NCI-H146 (cell line): ENCODE data around the gene DNAJC17.

Experiments used
- DNase-seq: peaks from one replicate; lab custom pipeline; 2025; lab: John Stamatoyannopoulos, UW

The DNAJC17 gene, protein sequence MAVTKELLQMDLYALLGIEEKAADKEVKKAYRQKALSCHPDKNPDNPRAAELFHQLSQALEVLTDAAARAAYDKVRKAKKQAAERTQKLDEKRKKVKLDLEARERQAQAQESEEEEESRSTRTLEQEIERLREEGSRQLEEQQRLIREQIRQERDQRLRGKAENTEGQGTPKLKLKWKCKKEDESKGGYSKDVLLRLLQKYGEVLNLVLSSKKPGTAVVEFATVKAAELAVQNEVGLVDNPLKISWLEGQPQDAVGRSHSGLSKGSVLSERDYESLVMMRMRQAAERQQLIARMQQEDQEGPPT

DNA sequence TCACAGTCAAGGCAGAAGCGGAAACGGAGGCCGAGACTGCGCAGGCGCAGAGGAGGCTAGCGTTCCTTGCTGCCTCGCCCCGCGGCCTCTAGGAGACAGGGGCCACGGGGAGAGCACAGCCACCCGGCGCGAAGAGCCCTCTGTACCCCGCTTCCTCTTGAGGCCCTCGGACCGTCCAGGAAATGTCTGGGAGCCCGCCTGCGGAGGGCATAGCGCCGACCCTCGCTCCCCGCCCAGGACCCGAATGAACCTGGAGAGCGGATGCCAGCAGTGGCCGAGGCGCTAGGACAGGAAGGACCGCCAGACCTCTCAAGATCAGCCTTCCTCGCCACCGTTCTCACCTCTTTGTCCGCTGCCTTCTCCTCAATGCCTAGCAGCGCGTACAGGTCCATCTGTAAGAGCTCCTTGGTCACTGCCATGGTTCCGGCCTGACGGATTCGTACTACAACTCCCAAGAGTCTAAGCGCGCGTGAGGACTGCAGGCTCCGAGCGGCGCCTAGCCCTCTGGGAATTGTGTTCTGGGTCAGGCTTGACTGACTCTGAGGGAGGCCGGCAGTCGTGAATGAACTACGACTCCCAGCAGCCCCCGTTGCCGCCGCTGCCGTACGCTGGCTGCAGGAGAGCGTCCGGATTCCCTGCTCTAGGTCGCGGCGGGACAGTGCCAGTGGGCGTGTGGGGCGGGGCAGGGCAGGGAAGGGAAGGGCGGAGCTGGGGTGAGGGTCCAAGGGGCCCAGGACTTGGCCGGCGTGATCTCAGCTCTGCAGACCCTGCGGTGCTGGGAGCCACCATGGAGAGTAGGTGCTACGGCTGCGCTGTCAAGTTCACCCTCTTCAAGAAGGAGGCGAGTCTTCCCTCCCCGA, at the start of gene DNAJC17, which contains the start of gene ZFYVE19:
DNAJC17 (minus strand) TSS at position 446 of the 860 bp plus-strand sequence; CDS start at position 419, 27 bp downstream.
ZFYVE19 (plus strand) TSS at position 62 of the 860 bp plus-strand sequence; CDS start at position 563, 501 bp downstream.
- peak; percentile 93 for DNase-seq

DNA sequence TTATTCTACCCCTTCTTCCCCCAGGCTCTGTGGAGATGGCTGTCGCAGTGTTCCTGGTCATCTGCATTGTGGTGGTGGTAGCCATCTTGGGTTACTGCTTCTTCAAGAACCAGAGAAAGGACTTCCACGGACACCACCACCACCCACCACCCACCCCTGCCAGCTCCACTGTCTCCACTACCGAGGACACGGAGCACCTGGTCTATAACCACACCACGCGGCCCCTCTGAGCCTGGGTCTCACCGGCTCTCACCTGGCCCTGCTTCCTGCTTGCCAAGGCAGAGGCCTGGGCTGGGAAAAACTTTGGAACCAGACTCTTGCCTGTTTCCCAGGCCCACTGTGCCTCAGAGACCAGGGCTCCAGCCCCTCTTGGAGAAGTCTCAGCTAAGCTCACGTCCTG, 49.5 kb upstream of the DNAJC17 start:
- no peak for DNase-seq

DNA sequence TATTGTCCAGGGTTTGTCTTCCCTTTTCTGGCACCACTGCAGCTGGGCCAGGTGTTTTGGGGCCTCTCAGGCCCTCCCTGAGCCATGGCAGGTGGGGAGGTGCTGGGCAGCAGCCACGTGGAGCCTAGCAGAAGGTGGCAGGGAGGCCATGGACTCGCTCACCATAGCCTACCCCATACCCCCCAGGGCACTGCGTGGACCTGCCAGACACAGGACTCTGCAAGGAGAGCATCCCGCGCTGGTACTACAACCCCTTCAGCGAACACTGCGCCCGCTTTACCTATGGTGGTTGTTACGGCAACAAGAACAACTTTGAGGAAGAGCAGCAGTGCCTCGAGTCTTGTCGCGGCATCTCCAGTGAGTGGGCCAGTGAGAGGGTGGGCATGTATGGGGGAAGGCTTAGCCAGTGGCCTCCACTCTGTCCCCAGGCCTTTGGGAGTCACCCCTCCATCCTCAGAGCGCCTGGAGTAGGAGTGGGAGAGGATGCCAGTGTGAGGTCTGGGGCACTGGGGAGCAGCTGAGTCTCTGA, 48.5 kb upstream of the DNAJC17 start:
- no peak for DNase-seq

DNA sequence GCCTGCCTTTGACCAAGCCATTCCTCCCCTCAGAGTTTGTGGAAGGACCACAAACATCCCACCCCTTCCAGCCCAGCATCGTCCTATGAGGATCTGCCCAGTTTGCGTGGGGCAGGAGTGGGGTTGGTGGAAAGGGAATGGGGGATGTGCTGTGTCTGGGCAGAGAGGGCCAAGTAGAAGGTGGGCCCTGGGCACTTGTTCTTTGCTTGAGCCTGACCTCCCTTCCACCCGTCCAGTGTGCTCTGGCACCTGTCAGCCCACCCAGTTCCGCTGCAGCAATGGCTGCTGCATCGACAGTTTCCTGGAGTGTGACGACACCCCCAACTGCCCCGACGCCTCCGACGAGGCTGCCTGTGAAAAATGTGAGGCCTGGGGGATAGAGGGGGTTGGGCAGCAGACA, 46.9 kb upstream of the DNAJC17 start:
- DNase-seq: no peak

DNA sequence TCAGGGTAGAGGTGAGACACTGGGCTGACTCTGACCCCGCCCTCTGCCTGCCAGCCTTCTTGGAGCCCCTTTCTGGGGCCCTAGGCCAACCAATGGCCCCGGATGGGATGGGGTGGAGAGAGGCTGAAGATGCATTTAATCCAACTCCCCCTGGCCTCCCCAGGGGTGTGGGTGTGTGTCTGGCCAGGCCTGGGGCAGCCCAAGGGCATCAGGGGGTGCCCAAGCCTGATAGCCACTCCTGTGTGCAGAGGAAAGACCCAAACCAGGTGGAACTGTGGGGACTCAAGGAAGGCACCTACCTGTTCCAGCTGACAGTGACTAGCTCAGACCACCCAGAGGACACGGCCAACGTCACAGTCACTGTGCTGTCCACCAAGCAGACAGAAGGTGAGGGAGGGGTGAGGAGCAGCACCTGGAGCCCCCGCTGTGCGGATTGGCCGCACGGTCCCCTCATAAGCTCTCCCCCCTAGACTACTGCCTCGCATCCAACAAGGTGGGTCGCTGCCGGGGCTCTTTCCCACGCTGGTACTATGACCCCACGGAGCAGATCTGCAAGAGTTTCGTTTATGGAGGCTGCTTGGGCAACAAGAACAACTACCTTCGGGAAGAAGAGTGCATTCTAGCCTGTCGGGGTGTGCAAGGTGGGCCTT, 46.1 kb upstream of the DNAJC17 start:
- DNase-seq: no peak

DNA sequence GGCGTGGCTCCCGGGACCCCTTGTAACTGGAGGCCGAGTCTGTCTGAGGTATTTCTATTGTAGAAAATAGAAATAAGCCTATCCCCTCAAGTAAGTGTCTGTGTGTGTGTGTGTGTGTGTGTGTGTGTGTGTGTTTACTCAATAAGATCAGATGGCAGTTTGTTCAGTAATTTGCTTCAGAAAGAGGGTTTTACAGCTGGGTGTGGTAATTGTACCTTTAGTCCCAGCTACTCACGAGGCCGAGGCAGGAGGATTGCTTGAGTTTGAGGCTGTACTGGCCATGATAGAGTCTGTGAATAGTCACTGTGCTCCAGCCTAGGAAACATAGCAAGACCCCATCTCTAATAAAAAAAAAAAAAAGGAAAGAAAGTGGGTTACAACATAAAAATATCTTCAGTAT, 45.3 kb upstream of the DNAJC17 start:
- DNase-seq: peak; percentile 11

DNA sequence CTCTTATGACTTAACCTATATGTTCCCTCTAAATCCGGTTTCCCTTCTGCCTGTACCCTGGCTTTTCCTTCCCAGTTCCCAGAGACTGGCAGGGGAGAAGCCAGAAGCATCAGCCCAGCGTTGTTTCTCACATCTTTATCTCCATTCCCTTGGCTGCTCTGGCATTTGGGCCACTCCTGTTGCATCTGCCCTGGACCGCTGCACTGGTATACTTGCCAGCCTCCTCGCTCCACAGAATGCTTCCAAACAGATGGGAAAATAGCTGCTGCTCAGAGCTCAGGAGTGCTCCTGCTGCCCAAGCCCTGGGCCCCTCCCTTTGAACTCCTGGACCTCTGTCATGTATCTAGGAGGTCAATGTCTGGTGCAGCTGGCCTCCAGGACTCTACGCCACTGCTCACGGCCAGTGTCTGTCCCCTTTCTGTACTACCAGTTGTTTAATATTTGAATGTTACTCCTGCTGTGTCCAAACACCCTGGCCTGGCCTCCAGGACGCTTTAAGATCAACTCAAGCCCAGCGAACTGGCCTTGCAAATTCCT, 43.4 kb upstream of the DNAJC17 start:
- no peak for DNase-seq

DNA sequence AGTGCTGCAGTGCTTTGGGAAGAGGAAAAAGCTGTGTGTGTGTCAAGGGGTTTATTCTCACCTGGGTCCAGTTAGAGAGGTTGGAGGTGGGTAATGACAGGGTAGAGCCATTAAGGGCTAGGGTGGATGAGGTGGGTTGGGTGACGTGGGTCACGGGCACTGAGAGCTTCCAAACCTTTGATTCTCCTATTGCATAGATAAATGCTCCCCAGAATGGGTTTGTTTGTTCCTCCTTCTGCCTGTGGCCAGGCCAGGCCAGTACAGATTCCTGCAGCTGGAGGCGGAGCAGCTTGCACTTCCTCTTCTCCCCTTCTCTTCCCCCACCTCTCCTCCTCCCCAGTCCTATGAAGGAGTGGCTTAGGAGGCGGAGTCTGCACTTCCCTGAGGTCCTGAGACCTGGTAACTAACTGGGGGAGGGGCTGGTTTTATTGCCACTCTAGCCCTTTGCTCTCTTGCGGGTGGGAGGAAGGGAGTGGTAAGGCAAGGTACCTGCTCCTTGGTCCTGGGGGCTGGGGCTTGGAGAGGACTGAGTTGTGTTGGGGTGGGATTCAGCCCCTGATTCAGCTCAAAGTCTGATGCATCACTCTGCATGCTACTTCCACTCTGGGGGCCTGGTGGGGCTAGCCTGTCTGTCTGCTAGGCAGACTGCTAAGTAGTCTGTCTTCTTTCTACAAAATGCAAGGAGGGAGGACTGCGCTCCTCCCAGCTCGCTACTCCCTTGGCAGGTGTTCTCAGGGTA, 40.1 kb upstream of the DNAJC17 start:
- DNase-seq: peak; percentile 39

DNA sequence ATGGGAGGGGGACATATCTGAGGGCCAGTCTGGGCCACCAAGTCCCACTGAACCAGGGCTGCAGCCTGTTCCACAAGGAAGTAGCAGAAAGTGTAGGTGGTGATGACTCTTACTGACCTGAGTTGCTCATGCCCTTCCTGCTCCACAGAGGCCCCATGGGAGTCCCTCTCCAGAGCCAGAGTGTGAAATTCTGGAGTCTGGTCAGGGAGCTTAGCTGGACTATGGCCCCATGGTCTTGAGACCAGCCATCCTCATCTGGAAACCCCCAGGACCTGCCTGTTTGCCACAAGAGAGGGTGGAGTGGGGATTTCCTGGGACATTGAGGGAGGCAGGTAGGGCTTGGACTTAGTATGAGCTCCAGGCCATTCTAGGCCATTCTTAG, 39.6 kb upstream of the DNAJC17 start:
- no peak for DNase-seq

DNA sequence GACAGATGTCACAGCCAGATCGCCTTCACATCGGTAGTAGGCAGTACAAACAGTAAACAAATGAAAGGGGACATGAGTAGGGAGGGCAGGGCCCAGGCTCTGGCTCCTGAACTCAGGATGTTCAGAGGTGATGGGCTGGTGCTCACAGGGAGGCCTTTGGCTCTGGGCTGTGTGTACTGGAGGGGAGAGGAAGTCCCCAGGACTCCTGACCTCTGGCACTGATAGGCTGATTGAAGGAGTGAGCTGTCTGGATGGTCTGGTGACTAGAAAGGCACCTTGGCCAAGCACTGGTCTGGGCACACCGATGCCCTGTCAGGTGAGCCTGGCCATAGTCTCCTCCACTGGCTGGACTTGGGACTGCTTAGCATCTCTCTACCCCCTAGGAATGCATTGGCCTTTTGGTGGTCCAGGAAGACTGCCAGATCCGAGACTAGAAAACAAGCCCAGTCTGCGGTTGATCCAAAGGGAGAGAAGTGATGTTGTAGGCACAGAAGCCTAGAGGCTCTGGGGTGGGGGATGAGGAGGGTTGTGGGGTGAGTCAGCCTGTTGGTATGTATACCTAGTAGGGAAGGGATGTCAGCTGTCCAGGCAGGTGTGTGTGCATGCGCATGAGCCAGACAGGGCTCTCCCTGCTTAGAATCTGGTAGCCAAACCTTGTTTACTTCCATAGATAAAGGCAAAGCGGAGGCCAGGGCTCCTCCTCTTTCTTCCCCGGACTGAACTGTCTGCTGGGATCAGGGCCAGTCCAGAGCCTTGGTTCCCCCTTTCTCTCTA, 38.4 kb upstream of the DNAJC17 start:
- DNase-seq: peak; percentile 51

DNA sequence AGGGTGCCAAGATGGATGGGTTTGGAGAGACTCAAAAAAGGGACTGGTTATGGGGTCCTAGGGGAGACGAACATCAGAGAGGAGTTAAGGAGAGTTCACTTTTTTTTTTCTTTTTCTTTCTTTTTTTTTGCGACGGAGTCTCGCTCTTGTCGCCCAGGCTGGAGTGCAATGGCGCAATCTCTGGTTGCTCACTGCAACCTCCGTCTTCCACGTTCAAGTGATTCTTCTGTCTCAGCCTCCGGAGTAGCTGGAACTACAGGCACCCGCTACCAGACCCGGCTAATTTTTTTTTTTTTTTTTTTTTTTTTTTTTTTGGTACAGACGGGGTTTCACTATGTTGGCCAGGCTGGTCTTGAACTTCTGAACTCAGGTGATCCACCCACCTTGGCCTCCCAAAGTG, 37.8 kb upstream of the DNAJC17 start:
- DNase-seq: no peak

DNA sequence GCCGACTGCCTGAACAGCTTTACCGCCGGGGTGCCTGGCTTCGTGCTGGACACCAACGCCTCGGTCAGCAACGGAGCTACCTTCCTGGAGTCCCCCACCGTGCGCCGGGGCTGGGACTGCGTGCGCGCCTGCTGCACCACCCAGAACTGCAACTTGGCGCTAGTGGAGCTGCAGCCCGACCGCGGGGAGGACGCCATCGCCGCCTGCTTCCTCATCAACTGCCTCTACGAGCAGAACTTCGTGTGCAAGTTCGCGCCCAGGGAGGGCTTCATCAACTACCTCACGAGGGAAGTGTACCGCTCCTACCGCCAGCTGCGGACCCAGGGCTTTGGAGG, 37.4 kb upstream of the DNAJC17 start:
- DNase-seq: peak; percentile 57

DNA sequence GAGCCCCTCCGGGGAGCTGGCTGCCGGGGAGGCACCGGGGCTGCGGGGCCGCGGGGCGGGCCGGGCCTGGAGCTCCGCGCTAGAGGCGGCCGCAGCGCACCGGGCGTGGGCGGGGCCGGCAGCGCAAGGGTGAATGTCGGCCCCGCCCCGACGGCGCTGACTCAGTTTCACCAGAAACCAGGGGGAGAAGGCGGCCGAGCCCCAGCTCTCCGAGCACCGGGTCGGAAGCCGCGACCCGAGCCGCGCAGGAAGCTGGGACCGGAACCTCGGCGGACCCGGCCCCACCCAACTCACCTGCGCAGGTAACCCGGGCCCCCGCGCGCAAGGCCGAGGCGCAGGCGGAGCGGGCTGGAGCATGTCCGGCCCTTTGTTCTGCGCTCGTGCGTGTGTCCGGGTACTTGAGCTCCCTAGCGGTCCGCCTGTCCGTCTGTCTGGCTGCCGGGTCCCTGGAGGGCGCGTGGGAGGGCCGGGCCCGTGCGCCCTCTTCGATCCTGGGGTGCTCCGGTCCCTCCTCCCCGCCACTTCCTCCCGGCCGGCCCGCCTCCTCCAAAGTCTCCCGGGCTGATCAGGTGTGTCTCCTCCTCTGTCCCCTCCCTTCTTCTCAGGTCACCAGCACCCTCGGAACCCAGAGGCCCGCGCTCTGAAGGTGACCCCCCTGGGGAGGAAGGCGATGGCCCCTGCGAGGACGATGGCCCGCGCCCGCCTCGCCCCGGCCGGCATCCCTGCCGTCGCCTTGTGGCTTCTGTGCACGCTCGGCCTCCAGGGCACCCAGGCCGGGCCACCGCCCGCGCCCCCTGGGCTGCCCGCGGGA, 36.8 kb upstream of the DNAJC17 start, which contains the start of gene SPINT1:
SPINT1 (plus strand) TSS at position 164 of the 811 bp plus-strand sequence; CDS start at position 671, 507 bp downstream.
- peak; percentile 67 for DNase-seq

DNA sequence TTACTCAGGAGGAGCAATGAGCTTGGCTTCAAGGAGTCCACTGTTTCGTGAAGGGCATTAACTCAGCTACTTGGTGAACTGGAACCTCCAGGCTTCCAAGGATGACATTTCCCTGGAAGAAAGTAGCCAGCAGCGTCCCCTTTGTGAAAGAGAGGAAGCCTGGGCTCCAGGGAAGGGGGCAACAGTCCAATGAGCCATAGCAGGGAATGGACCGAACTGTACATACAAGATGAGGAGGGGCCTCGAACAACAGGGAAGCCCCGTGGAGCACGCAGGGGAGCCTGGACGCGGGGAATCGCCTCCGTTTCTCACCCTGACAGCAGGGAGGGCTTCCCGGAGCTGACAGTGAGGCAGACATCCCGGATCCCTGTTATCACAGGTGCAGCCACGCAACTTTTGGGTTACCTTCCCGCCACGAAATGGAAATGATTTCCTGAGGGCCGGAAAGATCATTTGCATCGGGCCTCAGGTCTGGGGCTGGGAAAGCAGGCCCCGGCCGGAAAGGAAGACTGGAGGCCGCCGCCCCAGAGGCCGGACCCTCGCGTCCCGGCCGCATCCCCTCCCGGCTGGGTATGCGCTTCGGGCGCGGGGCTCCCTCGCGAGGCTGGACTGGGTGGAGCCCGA, 36.1 kb upstream of the DNAJC17 start:
- DNase-seq: no peak

DNA sequence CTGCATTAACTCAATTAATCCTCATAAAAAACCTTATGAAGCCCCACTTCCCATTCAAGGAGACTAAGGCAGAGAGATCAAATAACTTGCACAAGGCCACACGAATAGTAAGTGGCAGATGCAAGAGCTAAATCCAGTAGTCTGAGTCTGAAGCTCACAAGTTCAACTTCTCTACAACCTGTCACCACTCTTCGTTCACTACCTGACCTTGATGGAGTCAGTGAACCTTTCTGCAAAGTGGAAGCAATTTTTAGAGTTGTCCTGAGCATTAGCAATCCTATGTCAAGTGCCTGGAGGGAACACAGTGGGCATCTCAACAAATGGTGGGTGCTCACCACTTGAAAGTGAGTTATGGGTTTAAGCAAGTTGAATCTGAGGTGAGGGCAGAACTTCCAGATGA, 34.5 kb upstream of the DNAJC17 start:
- DNase-seq: no peak

DNA sequence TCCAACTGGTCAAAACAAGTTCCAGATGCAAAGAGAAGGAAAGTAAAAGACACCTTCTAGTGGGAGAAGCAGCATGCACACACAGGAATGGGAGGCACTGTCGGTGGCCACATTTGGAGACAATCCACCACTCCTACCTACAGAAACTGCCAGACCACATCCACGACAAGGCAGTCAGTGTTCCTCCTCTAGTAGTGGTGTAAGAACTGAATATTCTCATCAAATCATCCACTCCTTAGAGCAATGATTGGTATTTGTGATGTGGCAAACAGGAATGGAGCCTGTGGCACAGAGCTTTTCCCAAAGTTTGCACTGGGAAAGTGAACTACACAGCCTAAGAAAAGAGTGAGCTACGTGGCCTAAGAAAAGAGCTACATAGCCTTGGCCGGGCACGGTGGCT, 31.5 kb upstream of the DNAJC17 start:
- DNase-seq: no peak

DNA sequence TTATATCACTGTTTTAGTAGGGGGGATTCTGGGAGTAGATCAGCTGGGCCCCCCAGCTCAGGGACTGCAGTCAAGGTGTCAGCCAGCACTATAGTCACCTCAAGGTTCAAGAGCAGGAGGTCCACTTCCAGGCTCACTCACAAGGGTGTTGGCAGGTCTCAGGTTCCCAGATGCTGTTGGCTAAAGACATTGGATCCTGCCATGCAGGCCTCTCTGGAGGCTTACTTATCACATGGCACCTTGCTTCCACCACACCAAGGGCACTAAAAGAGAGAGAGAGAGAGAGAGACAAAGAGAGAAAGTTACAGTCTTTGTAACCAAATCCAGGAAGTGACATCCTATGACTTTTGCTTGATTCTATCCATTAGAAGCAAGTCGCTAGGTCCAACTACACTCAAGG, 28.7 kb upstream of the DNAJC17 start:
- DNase-seq: no peak

DNA sequence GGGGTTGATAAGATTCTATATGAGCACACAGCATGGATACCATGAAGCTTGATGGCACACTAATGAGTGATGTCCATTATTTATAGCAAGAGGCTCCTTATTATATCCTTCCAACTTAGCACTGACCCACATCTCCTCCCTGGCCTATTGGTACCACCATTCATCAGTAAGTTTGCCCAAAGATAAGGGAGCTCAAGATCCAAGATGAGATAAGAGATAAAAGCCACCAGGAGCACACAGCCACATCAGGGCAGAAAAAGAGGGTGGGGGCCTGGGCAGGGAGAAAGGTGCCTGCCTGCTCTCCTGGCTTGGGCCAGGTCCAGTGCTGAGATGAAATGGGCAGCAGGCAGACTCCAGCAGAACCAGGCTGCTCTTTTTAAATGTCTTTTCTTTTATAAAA, 25.6 kb upstream of the DNAJC17 start:
- no peak for DNase-seq

DNA sequence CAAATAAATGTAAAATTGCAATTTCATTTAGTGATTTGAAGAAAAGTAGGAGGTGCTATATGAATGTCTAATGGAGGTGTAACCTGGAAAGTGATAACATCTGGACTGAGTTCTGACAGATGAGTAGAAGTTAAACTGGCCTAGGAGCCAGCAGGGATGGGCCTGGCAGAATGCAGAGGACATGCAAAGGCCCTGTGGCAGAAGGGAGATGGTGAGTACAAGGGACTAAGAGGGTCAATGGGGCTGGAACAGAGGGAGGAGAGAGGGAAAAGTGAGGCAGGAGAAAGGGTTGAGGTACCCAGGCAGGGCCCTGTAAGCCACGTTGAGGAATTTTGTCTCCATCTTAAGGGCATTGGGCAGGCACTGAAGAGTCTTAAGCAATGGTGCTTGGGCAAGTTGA, 24.6 kb upstream of the DNAJC17 start:
- no peak for DNase-seq
